GM23338 (cell line): ENCODE measurements around the gene C1QTNF4. TPM values are rescaled to one million over a fixed set of nuclear protein-coding genes. Genes with fewer than 3 reads are reported as not detected.

Experiments
- ATAC-seq: fragments of 200-7000 bp; cut with Tn5 transposase; 3 replicates; pipeline ENCODE4 v1.9.1; 2020
- DNase-seq: peaks from one replicate; pipeline ENCODE4 v3.0.0-alpha.2; 2015; ENCODE audit warnings: low spot score
- H2AFZ ChIP-seq: fragments of 200-600 bp; sonication (generic); 2 replicates; pipeline ENCODE4 v1.8.0; 2016; ENCODE audit warnings: antibody characterized with exemption, mild to moderate bottlenecking, moderate library complexity
- H3F3A ChIP-seq: fragments of 200-600 bp; sonication (generic); replicated peaks from 2 replicates; pipeline ENCODE4 v1.8.0; 2017; ENCODE audit warnings: antibody characterized with exemption, mixed run types, low read depth
- H3K27ac ChIP-seq: fragments of 200-600 bp; sonication (generic); 2 replicates; pipeline ENCODE4 v1.6.1; 2016; ENCODE audit warnings: low read depth
- H3K27me3 ChIP-seq: fragments of 200-600 bp; sonication (generic); 2 replicates; pipeline ENCODE4 v1.8.0; 2016; ENCODE audit warnings: mild to moderate bottlenecking, mixed run types, moderate library complexity; ENCODE audit not compliant: insufficient read depth
- H3K36me3 ChIP-seq: fragments of 200-600 bp; sonication (generic); 2 replicates; pipeline ENCODE4 v1.8.0; 2016; ENCODE audit warnings: mild to moderate bottlenecking; ENCODE audit not compliant: insufficient read depth
- H3K4me1 ChIP-seq: fragments of 200-600 bp; sonication (generic); 2 replicates; pipeline ENCODE4 v1.8.0; 2016; ENCODE audit warnings: mild to moderate bottlenecking, moderate library complexity; ENCODE audit not compliant: insufficient read depth
- H3K4me2 ChIP-seq: fragments of 200-600 bp; sonication (generic); 2 replicates; pipeline ENCODE4 v1.7.1; 2017; ENCODE audit warnings: mixed run types
- H3K4me3 ChIP-seq: fragments of 200-600 bp; sonication (generic); 2 replicates; pipeline ENCODE4 v1.6.1; 2016; ENCODE audit warnings: mixed run types
- H3K79me2 ChIP-seq: fragments of 200-600 bp; sonication (generic); replicated peaks from 2 replicates; pipeline ENCODE4 v1.8.0; 2017; ENCODE audit warnings: mild to moderate bottlenecking; ENCODE audit not compliant: insufficient read depth
- H3K9me2 ChIP-seq: fragments of 200-600 bp; sonication (generic); 2 replicates; pipeline ENCODE4 v1.8.0; 2017; ENCODE audit not compliant: insufficient read depth
- H4K20me1 ChIP-seq: fragments of 200-600 bp; sonication (generic); replicated peaks from 2 replicates; pipeline ENCODE4 v1.8.0; 2017; ENCODE audit warnings: mild to moderate bottlenecking; ENCODE audit not compliant: insufficient read depth
- H3K27ac Mint-ChIP-seq: 2 replicates; pipeline ENCODE4 v1.8.0; 2020; ENCODE audit warnings: inconsistent platforms, mild to moderate bottlenecking, moderate library complexity, mixed read lengths
- H3K27me3 Mint-ChIP-seq: 3 replicates; pipeline ENCODE4 v1.8.0; 2022; ENCODE audit warnings: low read depth, mild to moderate bottlenecking, moderate library complexity, mixed read lengths, inconsistent platforms; ENCODE audit not compliant: insufficient read depth, poor library complexity
- H3K36me3 Mint-ChIP-seq: 3 replicates; pipeline ENCODE4 v1.8.0; 2021; ENCODE audit warnings: low read depth, mild to moderate bottlenecking, inconsistent platforms, moderate library complexity, mixed read lengths
- H3K4me1 Mint-ChIP-seq: 3 replicates; pipeline ENCODE4 v1.8.0; 2020; ENCODE audit warnings: mild to moderate bottlenecking, inconsistent platforms, mixed read lengths
- H3K4me3 Mint-ChIP-seq: 3 replicates; pipeline ENCODE4 v1.8.0; 2021; ENCODE audit warnings: moderate library complexity, mild to moderate bottlenecking, inconsistent platforms, mixed read lengths
- H3K9me3 Mint-ChIP-seq: 3 replicates; pipeline ENCODE4 v1.8.0; 2020; ENCODE audit warnings: moderate library complexity, mild to moderate bottlenecking, inconsistent platforms, mixed read lengths
- CREB1 ChIP-seq: fragments of 250-450 bp; sonication (Bioruptor Pico); IDR thresholded peaks from 2 replicates; pipeline ENCODE4 v1.5.0; 2020; ENCODE audit warnings: low read depth, mild to moderate bottlenecking, moderate library complexity
- CTCF ChIP-seq, 2 experiments: fragments of 200-600 bp in 1 of 2; sonication (generic) in 1 of 2; conservative IDR thresholded peaks; 2 replicates each; pipeline versions ENCODE4 v1.5.1 to v1.6.1; 2016 to 2017; ENCODE audit warnings: antibody characterized with exemption in 2 of 2, low read depth in 2 of 2, mild to moderate bottlenecking in 2 of 2, moderate library complexity in 1 of 2
- ETS1 ChIP-seq: IDR thresholded peaks from 2 replicates; pipeline ENCODE4 v1.6.1; 2016; ENCODE audit warnings: antibody characterized with exemption
- EZH2 ChIP-seq: fragments of 200-600 bp; sonication (generic); IDR thresholded peaks from one replicate; pipeline ENCODE4 v1.8.0; 2017; ENCODE audit warnings: antibody characterized with exemption, mild to moderate bottlenecking, low read depth; ENCODE audit not compliant: unreplicated experiment
- ZNF462 ChIP-seq: fragments of 250-450 bp; sonication (Bioruptor Pico); IDR thresholded peaks from 2 replicates; pipeline ENCODE4 v1.5.0; 2020; ENCODE audit warnings: mild to moderate bottlenecking, moderate library complexity
- polyA plus RNA-seq: library from polyadenylated mRNA; unstranded; fragments of >200 nt; fragmentation: Nextera tagmentation; extraction: Ambion mirVana; gene quantifications from 2 replicates; pipeline ENCODE4 v1.2.1, GENCODE V29; 2016
- total RNA-seq: library from RNA; depleted of rRNA; stranded (reverse); fragments of >200 nt; shearing (Covaris generic); gene quantifications from 2 replicates; pipeline ENCODE4 v1.2.3, GENCODE V29; 2014

C1QTNF4 gene
- total and polyA plus RNA-seq, 2 experiments from 2014 or later, result 5.2 to 6.6 TPM

DNA sequence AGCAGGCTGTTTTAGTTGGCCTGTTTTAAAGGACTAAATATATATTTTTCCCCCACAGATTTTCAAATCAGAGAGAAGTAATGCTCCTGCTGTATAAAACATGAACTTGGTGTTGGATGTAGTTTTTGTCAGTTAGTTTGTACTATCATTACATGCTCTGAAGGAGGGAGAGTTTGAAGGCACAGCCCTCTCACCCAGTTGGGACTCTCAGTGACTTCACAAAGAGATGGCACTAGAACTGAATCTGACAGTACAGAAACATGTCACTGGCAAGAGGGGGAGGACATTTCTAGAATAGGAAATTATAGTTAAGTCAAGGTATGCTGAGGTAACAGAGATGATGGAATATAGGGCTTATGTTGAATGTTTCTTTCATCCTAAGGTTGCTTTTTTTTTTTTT is 21.0 kb upstream of the C1QTNF4 start (continued):
- no peak for TF ChIP-seq ZNF462
- no peak for TF ChIP-seq CREB1 (CRISPR knock-in tag)
- TF ChIP-seq CTCF (conservative IDR thresholded peaks at IDR 0.05; ENCODE audit: low read depth in 2 of 2), result no peak

DNA sequence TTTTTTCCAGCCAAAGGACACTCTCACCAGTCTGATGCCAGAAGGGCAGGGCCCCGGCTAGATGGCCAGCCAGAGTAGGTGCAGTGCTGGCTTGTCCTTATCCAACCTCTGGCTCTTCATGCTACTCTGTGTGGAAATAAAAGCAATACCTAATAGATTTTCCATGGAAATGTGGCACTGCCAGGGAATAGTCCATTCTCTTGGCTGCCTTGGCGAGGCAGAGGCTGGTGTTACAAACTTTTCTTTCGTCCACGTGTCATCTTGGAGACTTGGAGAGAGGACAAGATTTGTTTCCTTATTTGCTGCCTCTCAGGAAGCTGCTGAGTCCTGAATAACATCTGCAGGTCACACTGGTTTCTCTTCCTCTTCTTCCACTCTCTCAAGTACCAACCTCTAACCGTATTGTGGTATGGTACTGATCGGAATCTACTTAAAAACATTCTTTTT is 17.2 kb upstream of the C1QTNF4 start:
- DNase-seq (no peak), ATAC-seq (no peak)
- H3K27me3 ChIP-seq, result no peaks in the 10 kb centered on the region
- Mint-ChIP-seq H3K36me3 (no peaks in the 10 kb centered on the region), H3K27ac (no peak overlapping the region), H3K9me3 (no peaks in the 10 kb centered on the region), H3K4me3 (no peak overlapping the region), H3K27me3 (peaks cover 5% of the 10 kb centered on the region), H3K4me1 (peaks cover 2% of the 10 kb centered on the region; the same call in 2 of the 3 replicates)
- H3F3A ChIP-seq, result no peaks in the 10 kb centered on the region
- TF ChIP-seq EZH2, result no peak
- no peak for TF ChIP-seq CREB1 (CRISPR knock-in tag)
- TF ChIP-seq ETS1, result no peak
- no peak overlapping the region for H2AFZ ChIP-seq
- no peaks in the 10 kb centered on the region for H3K36me3 ChIP-seq
- H3K4me3 ChIP-seq, result no peak overlapping the region
- no peak overlapping the region for H3K27ac ChIP-seq
- H3K4me1 ChIP-seq, result no peaks in the 10 kb centered on the region
- no peaks in the 10 kb centered on the region for H3K9me2 ChIP-seq
- peaks cover 4% of the 10 kb centered on the region; the same call in 1 of the 2 replicates for H4K20me1 ChIP-seq
- no peak overlapping the region for H3K4me2 ChIP-seq
- H3K79me2 ChIP-seq, result no peaks in the 10 kb centered on the region
